IPS-20b (cell line): ENCODE results near the gene MATCAP1.

Experiments used
- H3K27ac ChIP-seq: one replicate; pipeline ENCODE4 v1.5.1; 2013; ENCODE audit warnings: low read length
- H3K27me3 ChIP-seq: 2 replicates; pipeline ENCODE4 v1.6.1; 2013; ENCODE audit warnings: mild to moderate bottlenecking, low read length, inconsistent platforms; ENCODE audit not compliant: insufficient read depth
- H3K36me3 ChIP-seq: 2 replicates; pipeline ENCODE4 v1.6.1; 2013; ENCODE audit warnings: low read depth, mild to moderate bottlenecking, inconsistent platforms, low read length, moderate library complexity; ENCODE audit not compliant: insufficient read depth
- H3K4me1 ChIP-seq: 2 replicates; pipeline ENCODE4 v1.6.1; 2013; ENCODE audit warnings: mild to moderate bottlenecking, control low read depth, inconsistent platforms, low read length, moderate library complexity; ENCODE audit not compliant: insufficient read depth
- H3K4me3 ChIP-seq: 2 replicates; pipeline ENCODE4 v1.5.1; 2013; ENCODE audit warnings: mild to moderate bottlenecking, low read length, inconsistent platforms
- H3K9ac ChIP-seq: 2 replicates; pipeline ENCODE4 v1.6.1; 2013; ENCODE audit warnings: low read depth, mild to moderate bottlenecking, inconsistent platforms, low read length, moderate library complexity
- H3K9me3 ChIP-seq: 2 replicates; pipeline ENCODE4 v1.6.1; 2013; ENCODE audit warnings: mild to moderate bottlenecking, low read depth, low read length, inconsistent platforms; ENCODE audit not compliant: insufficient read depth

Gene MATCAP1

GRCh38 chr16:67196881-67197280, 13.1 kb upstream of the MATCAP1 start:
- no peak overlapping the region for H3K27ac ChIP-seq
- H3K9ac ChIP-seq = no peak overlapping the region
- H3K4me3 ChIP-seq = no peak overlapping the region
- no peaks in the 10 kb centered on the region for H3K9me3 ChIP-seq
- H3K27me3 ChIP-seq = no peaks in the 10 kb centered on the region
- H3K36me3 ChIP-seq = peaks cover 57% of the 10 kb centered on the region
- peaks cover 6% of the 10 kb centered on the region; the same call in 1 of the 2 replicates for H3K4me1 ChIP-seq

- no peak overlapping the region for H3K4me3 ChIP-seq
- H3K9ac ChIP-seq = no peak overlapping the region
- no peak overlapping the region for H3K27ac ChIP-seq
- H3K4me1 ChIP-seq = peaks cover 6% of the 10 kb centered on the region; the same call in 1 of the 2 replicates
- H3K36me3 ChIP-seq = peaks cover 52% of the 10 kb centered on the region
- H3K27me3 ChIP-seq = no peaks in the 10 kb centered on the region
- no peaks in the 10 kb centered on the region for H3K9me3 ChIP-seq
Observed at GRCh38 chr16:67195676-67196075, 11.9 kb upstream of the MATCAP1 start.

GRCh38 chr16:67194260-67194659, 10.5 kb upstream of the MATCAP1 start:
- H3K36me3 ChIP-seq = peaks cover 52% of the 10 kb centered on the region
- no peaks in the 10 kb centered on the region for H3K9me3 ChIP-seq
- H3K9ac ChIP-seq = no peak overlapping the region
- peaks cover 3% of the 10 kb centered on the region; the same call in 1 of the 2 replicates for H3K4me1 ChIP-seq
- H3K4me3 ChIP-seq = no peak overlapping the region
- H3K27ac ChIP-seq = no peak overlapping the region
- no peaks in the 10 kb centered on the region for H3K27me3 ChIP-seq

- H3K9me3 ChIP-seq = no peaks in the 10 kb centered on the region
- peak overlapping the region; percentile 82 for H3K9ac ChIP-seq
- peaks cover 52% of the 10 kb centered on the region for H3K36me3 ChIP-seq
- peaks cover 3% of the 10 kb centered on the region; the same call in 1 of the 2 replicates for H3K4me1 ChIP-seq
- no peaks in the 10 kb centered on the region for H3K27me3 ChIP-seq
- H3K4me3 ChIP-seq = peak overlapping the region; percentile 93; the same call in 1 of the 2 replicates
- no peak overlapping the region for H3K27ac ChIP-seq
Observed at GRCh38 chr16:67193536-67193935, 9.8 kb upstream of the MATCAP1 start.

GRCh38 chr16:67192781-67193361, 9.1 kb upstream of the MATCAP1 start:
- H3K36me3 ChIP-seq = peaks cover 47% of the 10 kb centered on the region
- no peak overlapping the region for H3K27ac ChIP-seq
- H3K9ac ChIP-seq = peak overlapping the region; percentile 82
- H3K9me3 ChIP-seq = no peaks in the 10 kb centered on the region
- peaks cover 3% of the 10 kb centered on the region; the same call in 1 of the 2 replicates for H3K4me1 ChIP-seq
- H3K4me3 ChIP-seq = peak overlapping the region; percentile 93
- H3K27me3 ChIP-seq = no peaks in the 10 kb centered on the region

- H3K9ac ChIP-seq = peak within 1 kb of the TSS; percentile 82
- no peak within 1 kb of the TSS for H3K27ac ChIP-seq
- peaks cover 39% of the 10 kb centered on the region for H3K36me3 ChIP-seq
- H3K27me3 ChIP-seq = peaks cover under 1% of the 10 kb centered on the region; the same call in 1 of the 2 replicates
- H3K9me3 ChIP-seq = no peaks in the 10 kb centered on the region
- H3K4me3 ChIP-seq = peak within 1 kb of the TSS; percentile 93
- H3K4me1 ChIP-seq = peaks cover 3% of the 10 kb centered on the region; the same call in 1 of the 2 replicates
Observed at GRCh38 chr16:67191995-67192681, 8.4 kb upstream of the MATCAP1 start, which contains the start of gene E2F4. Gene E2F4, plus strand, starts transcription at chr16:67192155. Its CDS starts 73 bp downstream, at chr16:67192228.

- no peaks in the 10 kb centered on the region for H3K9me3 ChIP-seq
- H3K36me3 ChIP-seq = peaks cover 33% of the 10 kb centered on the region
- peaks cover 7% of the 10 kb centered on the region; the same call in 1 of the 2 replicates for H3K4me1 ChIP-seq
- no peak overlapping the region for H3K27ac ChIP-seq
- H3K27me3 ChIP-seq = peaks cover 7% of the 10 kb centered on the region
- no peak overlapping the region for H3K9ac ChIP-seq
- H3K4me3 ChIP-seq = peak overlapping the region; percentile 93
Observed at GRCh38 chr16:67191411-67191994, 7.7 kb upstream of the MATCAP1 start.

- no peak overlapping the region for H3K9ac ChIP-seq
- peaks cover 7% of the 10 kb centered on the region; the same call in 1 of the 2 replicates for H3K4me1 ChIP-seq
- peaks cover 25% of the 10 kb centered on the region for H3K36me3 ChIP-seq
- peaks cover 15% of the 10 kb centered on the region for H3K27me3 ChIP-seq
- H3K9me3 ChIP-seq = no peaks in the 10 kb centered on the region
- no peak overlapping the region for H3K4me3 ChIP-seq
- no peak overlapping the region for H3K27ac ChIP-seq
Observed at GRCh38 chr16:67190448-67191399, 7.0 kb upstream of the MATCAP1 start.

- Histone ChIP-seq H3K36me3 (peaks cover 18% of the 10 kb centered on the region), H3K27me3 (peaks cover 22% of the 10 kb centered on the region), H3K9ac (no peak within 1 kb of the TSS), H3K27ac (no peak within 1 kb of the TSS), H3K4me1 (peaks cover 7% of the 10 kb centered on the region; the same call in 1 of the 2 replicates), H3K9me3 (no peaks in the 10 kb centered on the region), H3K4me3 (no peak within 1 kb of the TSS)
Observed at GRCh38 chr16:67190041-67190440, 6.3 kb upstream of the MATCAP1 start, which contains the start of gene EXOC3L1. Gene EXOC3L1, minus strand, starts transcription at chr16:67190136. Its CDS starts 460 bp downstream, at chr16:67189676.

GRCh38 chr16:67188798-67189197, 5.0 kb upstream of the MATCAP1 start:
- H3K27ac ChIP-seq = no peak overlapping the region
- no peak overlapping the region for H3K4me3 ChIP-seq
- H3K27me3 ChIP-seq = peaks cover 33% of the 10 kb centered on the region
- H3K36me3 ChIP-seq = peaks cover 6% of the 10 kb centered on the region
- H3K9ac ChIP-seq = no peak overlapping the region
- H3K4me1 ChIP-seq = peaks cover 7% of the 10 kb centered on the region; the same call in 1 of the 2 replicates
- H3K9me3 ChIP-seq = no peaks in the 10 kb centered on the region

GRCh38 chr16:67188323-67188722, 4.6 kb upstream of the MATCAP1 start:
- Histone ChIP-seq H3K9me3 (no peaks in the 10 kb centered on the region), H3K36me3 (peaks cover 1% of the 10 kb centered on the region), H3K27me3 (peaks cover 33% of the 10 kb centered on the region), H3K4me1 (0 out of 2 replicates have a peak, but pooled peaks cover 3% of the 10 kb centered on the region), H3K27ac (no peak overlapping the region), H3K9ac (no peak overlapping the region), H3K4me3 (no peak overlapping the region)
